HTERT RPE-1 (cell line): Measurements from ENCODE around the gene TASL.
"Not testable (repeated sequence)": the region's sequence is repeated elsewhere in the genome, so short reads cannot be mapped to it uniquely, and the experiment has no call there.

Source experiments
- in situ Hi-C: fragments of 300-500 bp; cut with MboI; formaldehyde crosslinking; loops from 4 replicates; pipeline ENCODE4 v1.14.3; 2020; ENCODE audit warnings: low sequenced_read_pairs

The TASL gene

GRCh38 chrX:30577362-30577991 lies at the start of gene TASL:
Gene TASL (minus strand): TSS chrX:30577766. CDS start chrX:30560355, 17,411 bp downstream.
- in situ Hi-C loops: no loop called here

GRCh38 chrX:30626402-30626801 lies 48.8 kb upstream of the TASL start:
- in situ Hi-C loops: no loop called here

GRCh38 chrX:30622361-30622760 lies 44.8 kb upstream of the TASL start:
- in situ Hi-C loops: no loop called here

GRCh38 chrX:30620980-30621618 lies 43.5 kb upstream of the TASL start:
- in situ Hi-C loops: no loop called here

- in situ Hi-C loops: no loop called here
These were observed 42.6 kb upstream of the TASL start for GRCh38 chrX:30620125-30620524.

GRCh38 chrX:30618160-30618765 lies 40.7 kb upstream of the TASL start:
- in situ Hi-C loops: no loop called here

GRCh38 chrX:30615229-30615628 lies 37.7 kb upstream of the TASL start:
- in situ Hi-C loops: no loop called here

- in situ Hi-C loops: no loop called here
These were observed 36.2 kb upstream of the TASL start for GRCh38 chrX:30613721-30614120.

- in situ Hi-C loops: no loop called here
These were observed 34.7 kb upstream of the TASL start for GRCh38 chrX:30612250-30612655.

- in situ Hi-C loops: no loop called here
These were observed 32.5 kb upstream of the TASL start for GRCh38 chrX:30610026-30610425.

GRCh38 chrX:30607155-30607554 lies 29.6 kb upstream of the TASL start:
- in situ Hi-C loops: no loop called here

GRCh38 chrX:30600269-30601176 lies 23.0 kb upstream of the TASL start:
- in situ Hi-C loops: not testable (repeated sequence)

- in situ Hi-C loops: no loop called here
These were observed 19.8 kb upstream of the TASL start for GRCh38 chrX:30597216-30598012.

GRCh38 chrX:30593440-30594200 lies 16.1 kb upstream of the TASL start:
- in situ Hi-C loops: no loop called here

GRCh38 chrX:30592831-30593230 lies 15.3 kb upstream of the TASL start:
- in situ Hi-C loops: no loop called here

- in situ Hi-C loops: no loop called here
These were observed 12.8 kb upstream of the TASL start for GRCh38 chrX:30590368-30590767.

GRCh38 chrX:30589146-30589888 lies 11.8 kb upstream of the TASL start:
- in situ Hi-C loops: no loop called here

GRCh38 chrX:30586516-30586915 lies 8.9 kb upstream of the TASL start:
- in situ Hi-C loops: no loop called here

GRCh38 chrX:30582664-30583063 lies 5.1 kb upstream of the TASL start:
- in situ Hi-C loops: no loop called here
